IPS-20b (cell line): Measurements from ENCODE around the gene EIF5.
A peak's percentile ranks its signal among the peaks of the same experiment; 100 is the strongest.

Experiments
- H3K27ac ChIP-seq: one replicate; pipeline ENCODE4 v1.5.1; 2013; ENCODE audit warnings: low read length
- H3K27me3 ChIP-seq: 2 replicates; pipeline ENCODE4 v1.6.1; 2013; ENCODE audit warnings: mild to moderate bottlenecking, low read length, inconsistent platforms; ENCODE audit not compliant: insufficient read depth
- H3K36me3 ChIP-seq: 2 replicates; pipeline ENCODE4 v1.6.1; 2013; ENCODE audit warnings: low read depth, mild to moderate bottlenecking, inconsistent platforms, low read length, moderate library complexity; ENCODE audit not compliant: insufficient read depth
- H3K4me1 ChIP-seq: 2 replicates; pipeline ENCODE4 v1.6.1; 2013; ENCODE audit warnings: mild to moderate bottlenecking, control low read depth, inconsistent platforms, low read length, moderate library complexity; ENCODE audit not compliant: insufficient read depth
- H3K4me3 ChIP-seq: 2 replicates; pipeline ENCODE4 v1.5.1; 2013; ENCODE audit warnings: mild to moderate bottlenecking, low read length, inconsistent platforms
- H3K9ac ChIP-seq: 2 replicates; pipeline ENCODE4 v1.6.1; 2013; ENCODE audit warnings: low read depth, mild to moderate bottlenecking, inconsistent platforms, low read length, moderate library complexity
- H3K9me3 ChIP-seq: 2 replicates; pipeline ENCODE4 v1.6.1; 2013; ENCODE audit warnings: mild to moderate bottlenecking, low read depth, low read length, inconsistent platforms; ENCODE audit not compliant: insufficient read depth

EIF5 gene

DNA sequence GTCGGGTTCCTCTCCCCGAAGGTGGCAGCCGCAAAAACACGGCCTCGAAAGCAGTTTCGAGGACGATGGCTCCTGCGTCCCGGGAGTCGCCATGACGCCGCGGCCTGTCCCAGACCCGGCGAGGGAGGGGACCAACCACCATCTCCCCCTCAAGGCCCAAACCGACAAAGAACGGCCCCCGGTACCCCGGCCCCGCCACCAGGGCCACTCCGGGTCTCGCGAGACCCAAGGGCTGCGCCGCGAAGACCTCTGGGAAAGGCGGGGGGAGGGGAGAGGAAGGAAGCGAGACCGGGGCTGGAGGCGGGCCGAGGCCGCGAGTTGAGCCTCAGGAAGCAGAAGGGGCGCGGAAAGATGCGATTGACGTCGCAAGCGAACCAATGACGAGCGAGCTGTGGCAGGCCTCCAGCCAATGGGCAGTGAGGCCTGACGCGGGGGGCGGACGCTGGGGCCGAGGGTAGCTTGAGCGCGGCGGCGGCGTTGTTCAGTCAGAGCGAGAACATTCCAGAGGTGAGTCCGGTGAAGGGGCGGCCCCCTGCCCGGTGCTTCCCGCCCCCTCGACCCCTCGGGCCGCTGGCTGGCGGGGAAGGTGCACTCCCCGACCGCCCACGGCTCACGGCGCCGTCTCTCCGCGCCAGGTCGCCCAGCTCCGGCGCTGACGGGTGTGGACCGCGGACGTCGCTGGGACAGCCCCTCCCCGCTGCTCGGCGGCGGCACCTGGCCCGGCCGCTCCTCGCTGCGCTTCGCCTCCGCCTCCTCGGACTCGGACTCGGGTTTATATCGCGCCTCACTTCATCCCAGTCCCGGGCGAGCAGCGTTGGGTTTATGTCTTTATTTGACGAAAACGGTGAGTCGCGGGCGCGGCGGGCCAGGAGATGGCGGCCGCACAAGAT lies at the start of gene EIF5:
Gene EIF5, plus strand, starts transcription at position 484 of the 890 bp plus-strand sequence. CDS start 1,624 bp downstream, outside the sequence.
- peaks cover 41% of the 10 kb centered on the region for H3K36me3 ChIP-seq
- peaks cover 11% of the 10 kb centered on the region for H3K4me1 ChIP-seq
- H3K9me3 ChIP-seq: no peaks in the 10 kb centered on the region

DNA sequence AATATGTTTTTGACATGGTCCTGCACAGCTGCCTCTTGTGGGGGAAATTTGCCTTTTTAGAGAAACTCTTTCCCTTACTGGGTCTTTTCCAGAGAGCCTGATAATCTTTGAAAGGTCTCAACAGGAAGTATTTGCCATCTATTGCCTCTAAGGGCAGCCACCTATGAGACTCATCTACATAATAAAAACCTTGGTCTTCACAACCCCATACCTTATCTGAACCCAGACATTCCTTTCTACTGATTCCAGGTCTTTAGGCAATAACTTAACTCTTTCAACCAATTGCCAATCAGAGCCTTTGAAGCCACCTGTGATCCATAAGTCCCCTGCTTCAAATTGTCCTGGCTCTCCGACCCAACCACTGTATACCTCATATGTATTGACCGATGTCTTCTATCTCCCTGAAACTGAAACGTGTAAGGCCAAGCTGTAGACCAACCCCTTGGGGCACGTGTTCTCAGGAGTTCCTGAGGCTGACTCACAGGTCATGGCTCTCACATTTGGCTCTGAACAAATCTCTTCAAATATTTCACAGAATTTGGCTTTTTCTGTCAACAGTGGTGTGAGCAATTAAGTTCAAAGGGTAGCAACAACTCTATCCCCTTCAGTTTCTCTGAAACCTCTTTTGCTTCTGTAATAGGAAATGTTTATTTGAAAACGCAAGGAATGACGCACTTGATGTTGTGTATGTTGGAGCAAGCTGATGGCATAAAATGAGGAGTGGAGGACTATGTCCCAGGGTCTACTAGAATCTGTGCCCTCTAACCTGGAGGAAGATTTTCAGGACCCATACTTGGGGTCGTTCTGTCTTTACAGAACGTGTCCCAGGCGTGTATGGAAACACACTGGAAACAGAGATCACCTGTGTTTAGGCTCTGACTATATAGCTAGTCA lies 49.2 kb upstream of the EIF5 start:
- Histone ChIP-seq H3K27me3 (peaks cover 12% of the 10 kb centered on the region), H3K9me3 (no peaks in the 10 kb centered on the region; the same call in 1 of the 2 replicates), H3K4me1 (peaks cover 16% of the 10 kb centered on the region), H3K27ac (no peak overlapping the region), H3K9ac (no peak overlapping the region), H3K36me3 (no peaks in the 10 kb centered on the region), H3K4me3 (0 out of 2 replicates have a peak overlapping the region, but pooled peaks have one; percentile 23)

More for the DNA sequence above, at the start of gene EIF5:
- Histone ChIP-seq H3K4me3 (peak within 1 kb of the TSS; percentile 99), H3K9ac (peak within 1 kb of the TSS; percentile 100), H3K27ac (peak within 1 kb of the TSS; percentile 94), H3K27me3 (no peaks in the 10 kb centered on the region)

DNA sequence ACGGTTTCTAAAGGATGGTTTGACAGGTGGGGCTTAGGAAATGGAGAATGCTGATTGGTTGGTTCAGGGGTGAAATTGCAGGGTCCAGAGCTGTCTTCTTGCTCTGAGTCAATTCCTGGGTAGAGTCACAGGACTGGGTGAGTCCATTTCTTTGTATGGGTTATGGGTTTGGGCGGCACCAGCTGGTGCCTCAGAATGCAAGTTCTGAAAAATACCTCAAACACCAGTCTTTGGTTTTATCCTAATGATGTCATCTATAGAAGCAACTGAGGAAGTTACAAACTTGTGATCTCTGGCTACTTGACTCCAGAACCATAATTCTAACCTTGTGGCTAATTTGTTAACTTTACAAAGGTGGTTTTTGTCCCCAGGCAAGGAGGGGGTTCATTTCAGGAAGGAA lies 47.6 kb upstream of the EIF5 start:
- Histone ChIP-seq H3K36me3 (no peaks in the 10 kb centered on the region), H3K4me3 (no peak overlapping the region), H3K27me3 (no peaks in the 10 kb centered on the region; the same call in 1 of the 2 replicates), H3K9me3 (no peaks in the 10 kb centered on the region; the same call in 1 of the 2 replicates), H3K27ac (no peak overlapping the region), H3K4me1 (peaks cover 16% of the 10 kb centered on the region), H3K9ac (no peak overlapping the region)

DNA sequence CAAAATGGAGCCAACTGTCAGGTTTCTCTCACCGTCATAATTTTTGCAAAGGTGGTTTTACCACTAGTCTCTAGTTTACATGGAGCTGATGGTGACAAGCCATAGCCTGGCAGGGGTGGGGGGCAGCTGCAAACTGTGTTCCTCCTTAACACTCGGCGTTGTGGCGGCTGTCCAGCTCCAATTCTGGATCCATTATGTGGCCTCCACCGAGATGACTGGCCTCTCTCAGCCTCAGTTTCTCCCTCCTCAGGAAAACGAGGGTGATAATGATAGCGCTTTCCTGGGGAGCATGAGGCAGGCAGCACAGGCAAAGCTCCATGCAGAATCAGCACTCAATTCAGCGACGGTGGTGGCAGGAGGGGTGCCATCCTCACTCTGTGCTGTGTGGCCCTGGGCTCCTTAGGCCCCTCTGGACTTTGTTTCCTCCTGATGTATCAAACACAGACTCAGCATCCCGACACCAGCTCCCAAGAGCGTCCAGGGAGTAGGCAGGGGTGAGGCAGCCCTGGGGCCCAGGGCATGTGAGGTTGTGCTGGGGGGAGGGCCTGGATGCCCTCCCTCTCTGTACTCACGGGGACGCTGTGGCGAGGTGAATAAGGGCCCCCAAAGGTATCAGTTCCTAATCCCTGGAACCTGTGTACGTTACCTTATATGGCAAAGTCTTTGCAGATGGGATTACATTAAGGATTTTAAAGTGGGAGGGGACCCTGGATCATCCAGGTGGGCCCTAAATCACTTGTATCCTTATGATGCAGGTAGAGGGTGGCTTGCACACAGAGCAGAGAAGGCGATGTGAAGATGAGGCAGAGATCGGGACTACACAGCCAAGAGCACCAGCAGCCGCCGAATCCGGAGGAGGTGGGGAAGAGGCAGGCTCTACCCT lies 46.8 kb upstream of the EIF5 start:
- Histone ChIP-seq H3K36me3 (no peaks in the 10 kb centered on the region), H3K27ac (no peak overlapping the region), H3K9ac (no peak overlapping the region), H3K9me3 (no peaks in the 10 kb centered on the region; the same call in 1 of the 2 replicates), H3K27me3 (no peaks in the 10 kb centered on the region; the same call in 1 of the 2 replicates), H3K4me3 (no peak overlapping the region), H3K4me1 (peaks cover 16% of the 10 kb centered on the region)

DNA sequence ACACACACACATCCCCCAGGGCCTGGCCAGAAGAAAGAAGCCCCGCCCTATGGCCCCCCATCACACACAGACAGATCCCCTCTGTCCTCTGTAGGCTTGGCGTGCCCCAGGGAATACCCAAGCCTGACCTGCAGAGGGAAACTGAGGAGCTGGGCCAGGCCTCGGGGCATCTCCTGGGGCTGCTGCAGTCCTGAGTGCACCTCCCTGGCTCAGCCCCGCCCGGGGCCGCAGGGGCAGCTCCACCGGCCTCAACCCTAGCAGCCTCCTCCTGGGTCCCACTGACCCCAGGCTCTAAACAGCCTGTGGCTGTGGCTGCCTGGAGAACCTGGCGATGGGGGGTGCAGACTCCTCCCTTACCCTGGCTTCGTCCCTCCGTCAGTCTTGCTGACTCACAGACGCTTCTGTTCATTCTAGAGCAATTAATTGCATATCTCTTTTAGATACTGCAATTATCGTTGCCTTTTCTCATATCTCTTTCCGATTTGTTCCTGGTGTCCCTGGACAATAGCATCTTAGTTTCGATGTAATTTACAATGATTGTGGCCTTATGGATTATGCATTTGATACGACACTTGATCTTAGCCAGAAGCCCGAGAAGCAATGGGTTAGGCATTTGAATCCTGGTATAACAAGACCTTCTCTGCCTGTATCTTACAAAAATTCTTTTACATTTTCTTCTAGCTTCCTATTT lies 45.8 kb upstream of the EIF5 start:
- H3K36me3 ChIP-seq: no peaks in the 10 kb centered on the region
- H3K9ac ChIP-seq: no peak overlapping the region
- H3K27ac ChIP-seq: no peak overlapping the region
- H3K4me1 ChIP-seq: peaks cover 16% of the 10 kb centered on the region
- H3K9me3 ChIP-seq: no peaks in the 10 kb centered on the region; the same call in 1 of the 2 replicates
- H3K4me3 ChIP-seq: no peak overlapping the region
- H3K27me3 ChIP-seq: no peaks in the 10 kb centered on the region; the same call in 1 of the 2 replicates

DNA sequence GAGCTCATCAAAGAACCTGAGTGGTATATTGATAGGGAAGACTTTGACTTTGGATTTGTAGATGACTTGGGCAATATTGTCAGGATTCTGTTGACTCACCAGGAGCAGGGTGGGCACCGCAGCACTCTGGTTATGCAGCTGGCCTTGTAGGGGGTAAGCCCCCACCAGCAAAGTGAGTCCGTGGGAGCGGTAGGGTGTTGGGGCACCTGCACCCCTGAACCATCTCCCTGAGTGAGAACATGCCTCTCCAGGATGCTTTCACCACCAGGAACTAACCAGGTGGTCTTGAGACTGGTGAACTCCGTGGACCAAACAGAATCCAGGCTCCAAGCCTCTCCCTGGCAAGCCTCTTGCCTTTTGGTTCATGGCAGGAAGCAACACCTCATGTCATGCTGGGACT lies 44.0 kb upstream of the EIF5 start:
- no peaks in the 10 kb centered on the region; the same call in 1 of the 2 replicates for H3K9me3 ChIP-seq
- no peak overlapping the region for H3K27ac ChIP-seq
- H3K27me3 ChIP-seq: no peaks in the 10 kb centered on the region

DNA sequence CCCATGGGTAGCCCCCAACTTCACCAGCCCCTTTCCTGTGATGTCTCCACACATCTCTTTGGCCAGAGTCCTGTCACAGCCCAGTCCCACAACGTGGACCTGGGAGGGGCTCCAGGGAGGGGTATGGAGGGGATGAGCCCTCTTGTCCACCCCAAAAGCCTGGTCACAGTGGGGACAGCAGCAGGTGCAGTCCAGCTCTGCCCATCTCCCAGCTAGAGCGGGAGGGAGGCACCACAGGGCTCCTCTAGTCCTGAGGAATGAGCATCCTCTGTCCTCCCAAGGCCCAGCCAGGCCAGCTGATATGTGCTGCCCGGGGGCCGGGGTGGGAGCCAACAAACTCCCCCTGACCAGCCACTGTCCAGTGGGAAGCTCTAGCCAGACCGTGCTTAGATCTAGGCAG lies 43.5 kb upstream of the EIF5 start:
- Histone ChIP-seq H3K27me3 (no peaks in the 10 kb centered on the region), H3K27ac (no peak overlapping the region), H3K4me1 (no peaks in the 10 kb centered on the region), H3K36me3 (no peaks in the 10 kb centered on the region), H3K4me3 (no peak overlapping the region), H3K9ac (no peak overlapping the region), H3K9me3 (no peaks in the 10 kb centered on the region; the same call in 1 of the 2 replicates)

More for the DNA sequence above, 44.0 kb upstream of the EIF5 start:
- Histone ChIP-seq H3K4me3 (no peak overlapping the region), H3K36me3 (no peaks in the 10 kb centered on the region), H3K9ac (no peak overlapping the region), H3K4me1 (peaks cover under 1% of the 10 kb centered on the region)

DNA sequence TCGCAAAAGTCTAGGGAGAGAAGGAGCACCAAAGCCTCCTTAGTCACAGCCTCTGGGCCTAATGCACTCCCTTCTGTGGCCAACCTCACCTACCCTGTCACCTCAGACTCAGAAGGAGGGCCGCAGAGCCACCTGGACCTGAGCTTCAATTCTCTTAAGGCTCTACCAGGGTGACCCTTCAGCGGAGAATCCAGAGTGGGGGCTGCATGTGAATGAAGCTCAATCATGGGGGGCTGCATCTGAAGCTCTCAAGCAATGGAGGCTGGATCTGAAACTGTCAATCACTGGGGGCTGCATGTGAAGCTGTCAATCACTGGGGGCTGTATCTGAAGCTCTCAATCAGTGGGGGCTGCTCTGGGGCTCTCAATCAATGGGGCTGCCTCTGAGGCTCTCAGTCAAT lies 43.1 kb upstream of the EIF5 start:
- Histone ChIP-seq H3K27me3 (no peaks in the 10 kb centered on the region), H3K9ac (no peak overlapping the region), H3K9me3 (no peaks in the 10 kb centered on the region; the same call in 1 of the 2 replicates), H3K27ac (no peak overlapping the region), H3K4me1 (no peaks in the 10 kb centered on the region), H3K36me3 (no peaks in the 10 kb centered on the region), H3K4me3 (no peak overlapping the region)

DNA sequence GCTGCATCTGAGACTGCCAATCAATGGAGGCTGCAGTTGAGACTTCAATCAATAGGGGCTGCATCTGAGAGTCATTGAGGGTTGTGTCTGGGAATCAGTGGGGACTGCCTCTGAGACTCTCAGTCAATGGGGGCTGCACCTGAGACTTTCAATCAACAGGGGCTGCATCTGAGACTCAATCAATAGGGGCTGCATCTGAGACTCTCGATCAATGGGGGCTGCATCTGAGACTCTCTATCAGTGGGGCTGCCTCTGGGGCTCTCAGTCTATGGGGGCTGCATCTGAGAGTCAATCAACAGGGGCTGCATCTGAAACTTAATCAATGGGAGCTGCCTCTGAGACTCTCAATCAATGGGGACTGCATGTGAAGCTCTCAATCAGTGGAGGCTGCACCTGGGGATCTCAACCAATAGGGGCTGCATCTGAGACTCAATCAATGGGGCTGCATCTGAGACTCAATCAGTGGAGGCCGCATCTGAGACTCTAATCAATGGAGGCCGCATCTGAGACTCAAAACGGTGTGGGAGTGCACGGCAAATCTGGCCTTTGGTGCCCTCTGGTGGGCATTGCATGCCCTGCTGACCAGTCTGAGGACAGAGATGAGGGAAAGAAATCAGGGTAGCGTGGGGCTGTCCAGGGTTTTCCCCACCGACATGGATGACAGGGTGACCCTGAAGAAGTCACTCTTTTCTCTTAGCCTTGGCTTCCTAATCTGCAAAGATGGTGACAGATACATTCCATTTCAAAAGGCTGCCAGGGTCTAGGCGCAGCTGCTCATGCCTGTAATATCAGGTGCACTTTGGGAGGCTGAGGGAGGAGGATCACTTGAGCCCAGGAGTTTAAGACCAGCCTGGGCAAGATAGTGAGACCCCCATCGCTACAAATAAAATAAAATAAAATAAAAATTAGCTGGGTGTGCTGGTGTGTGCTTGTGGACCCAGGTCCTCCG lies 41.3 kb upstream of the EIF5 start:
- Histone ChIP-seq H3K27me3 (no peaks in the 10 kb centered on the region), H3K4me3 (no peak overlapping the region), H3K9ac (no peak overlapping the region), H3K9me3 (no peaks in the 10 kb centered on the region; the same call in 1 of the 2 replicates), H3K4me1 (no peaks in the 10 kb centered on the region), H3K27ac (no peak overlapping the region), H3K36me3 (no peaks in the 10 kb centered on the region)

DNA sequence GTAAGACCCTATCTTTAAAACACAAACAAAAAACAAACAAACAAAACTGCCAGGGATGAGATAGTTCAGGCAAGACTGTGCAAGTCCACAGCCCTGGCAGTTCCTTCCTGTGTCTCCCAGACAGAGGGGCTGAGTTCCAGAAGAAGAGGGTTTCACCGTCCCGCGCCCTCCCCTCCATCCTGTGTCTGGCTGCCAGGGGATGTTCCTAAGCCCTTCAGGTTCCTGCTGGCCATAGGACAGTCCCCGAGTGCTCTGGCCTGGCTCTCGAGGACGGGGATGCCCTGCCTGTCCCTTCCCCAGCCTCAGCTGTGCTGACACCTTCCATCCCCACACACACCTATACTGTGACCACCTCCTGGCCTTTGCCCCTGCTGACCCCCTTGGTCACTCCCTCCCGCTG lies 40.6 kb upstream of the EIF5 start:
- Histone ChIP-seq H3K27me3 (no peaks in the 10 kb centered on the region), H3K27ac (no peak overlapping the region), H3K4me3 (no peak overlapping the region), H3K4me1 (no peaks in the 10 kb centered on the region), H3K9ac (no peak overlapping the region), H3K9me3 (no peaks in the 10 kb centered on the region; the same call in 1 of the 2 replicates), H3K36me3 (no peaks in the 10 kb centered on the region)
